ENCODE data around the gene HIVEP1.

HIVEP1 gene

DNA sequence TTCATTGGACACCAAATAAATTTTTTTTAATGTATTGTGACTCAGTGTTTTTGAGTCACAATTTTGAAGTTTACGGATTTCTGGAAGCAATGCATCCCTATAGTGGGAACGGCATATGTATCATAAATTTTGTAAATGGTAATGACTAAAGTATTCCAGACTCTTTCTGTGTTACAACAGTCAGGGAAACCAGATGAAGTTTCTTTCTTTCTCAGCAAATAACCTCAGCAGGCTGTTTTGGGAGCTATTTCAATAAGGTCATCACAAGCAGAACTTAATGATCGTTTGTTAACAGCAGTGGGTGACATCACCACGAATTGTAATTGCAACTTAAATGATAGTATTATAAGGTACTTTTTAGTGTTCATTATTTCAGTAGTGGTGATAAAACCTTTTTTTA, 52.0 kb downstream of the HIVEP1 start:
- FAIRE-seq: no peak
- TF ChIP-seq POLR2A (IDR thresholded peaks at IDR 0.05; ENCODE audit: low read depth, low read length): no peak
- no peak for DNase-seq (ENCODE audit: insufficient read length, low spot score)

DNA sequence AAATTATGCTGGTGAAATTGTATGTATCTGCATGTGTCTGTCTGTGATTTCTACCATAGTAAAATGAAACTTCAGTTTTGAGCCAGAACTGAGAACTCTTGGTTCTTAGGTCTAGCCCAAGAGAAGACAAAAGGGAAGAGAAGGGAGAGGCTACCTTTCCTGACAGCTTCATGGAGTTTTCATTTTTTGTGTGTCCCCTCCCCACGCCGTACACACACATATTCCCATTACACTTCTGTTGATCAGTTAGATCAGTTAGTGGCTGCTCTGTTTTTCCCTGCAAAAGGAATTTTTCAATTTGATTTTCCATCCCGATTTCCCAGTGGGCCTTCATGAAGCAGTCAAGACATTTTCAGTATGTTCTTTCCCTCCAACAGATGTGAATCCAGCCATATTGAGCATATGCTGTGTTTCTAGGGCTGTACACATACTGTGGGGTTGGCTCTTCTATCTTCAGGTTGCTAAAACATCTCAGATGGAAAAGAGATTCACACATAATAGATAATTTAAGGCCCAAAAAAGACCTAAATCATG, 52.5 kb downstream of the HIVEP1 start:
- DNase-seq (ENCODE audit: insufficient read length, low spot score) (no peak), FAIRE-seq (no peak)
- no peak for TF ChIP-seq POLR2A (IDR thresholded peaks at IDR 0.05; ENCODE audit: low read depth, low read length)

- FAIRE-seq: no peak
- TF ChIP-seq POLR2A (IDR thresholded peaks at IDR 0.05; ENCODE audit: low read depth, low read length): no peak
- no peak for DNase-seq (ENCODE audit: insufficient read length, low spot score)
Observed at GRCh38 chr6:12065321-12066140, 53.4 kb downstream of the HIVEP1 start.

- no peak for TF ChIP-seq POLR2A (IDR thresholded peaks at IDR 0.05; ENCODE audit: low read depth, low read length)
- DNase-seq (ENCODE audit: insufficient read length, low spot score) (no peak), FAIRE-seq (peak; percentile 48)
Observed at GRCh38 chr6:12066297-12066696, 54.2 kb downstream of the HIVEP1 start.

DNA sequence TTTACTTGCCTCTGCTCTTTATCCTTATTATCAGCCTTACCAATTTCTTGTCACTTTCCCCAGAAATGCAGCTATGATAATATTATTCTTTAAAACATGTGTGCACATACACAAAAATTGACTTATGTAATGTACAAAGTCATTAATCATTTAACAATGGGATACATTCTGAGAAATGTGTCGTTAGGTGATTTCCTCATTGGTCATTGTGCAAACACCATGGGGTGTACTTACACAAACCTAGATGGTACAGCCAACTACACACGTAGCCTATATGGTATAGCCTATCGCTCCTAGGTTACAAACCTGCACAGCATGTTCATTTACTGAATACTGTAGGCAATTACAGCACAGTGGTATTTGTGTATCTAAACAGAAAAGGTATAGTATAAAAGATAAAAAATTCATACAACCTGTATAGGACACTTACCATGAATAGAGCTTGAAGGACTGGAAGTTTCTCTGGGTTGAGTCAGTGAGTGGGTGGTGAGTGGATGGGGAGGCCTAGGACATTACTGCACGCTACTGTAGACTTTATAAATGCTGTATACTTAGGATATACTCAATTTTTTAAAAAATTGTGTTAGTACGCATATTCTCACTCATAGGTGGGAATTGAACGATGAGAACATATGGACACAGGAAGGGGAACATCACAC, 56.9 kb downstream of the HIVEP1 start:
- FAIRE-seq (no peak), DNase-seq (ENCODE audit: insufficient read length, low spot score) (no peak)
- no peak for TF ChIP-seq POLR2A (IDR thresholded peaks at IDR 0.05; ENCODE audit: low read depth, low read length)

DNA sequence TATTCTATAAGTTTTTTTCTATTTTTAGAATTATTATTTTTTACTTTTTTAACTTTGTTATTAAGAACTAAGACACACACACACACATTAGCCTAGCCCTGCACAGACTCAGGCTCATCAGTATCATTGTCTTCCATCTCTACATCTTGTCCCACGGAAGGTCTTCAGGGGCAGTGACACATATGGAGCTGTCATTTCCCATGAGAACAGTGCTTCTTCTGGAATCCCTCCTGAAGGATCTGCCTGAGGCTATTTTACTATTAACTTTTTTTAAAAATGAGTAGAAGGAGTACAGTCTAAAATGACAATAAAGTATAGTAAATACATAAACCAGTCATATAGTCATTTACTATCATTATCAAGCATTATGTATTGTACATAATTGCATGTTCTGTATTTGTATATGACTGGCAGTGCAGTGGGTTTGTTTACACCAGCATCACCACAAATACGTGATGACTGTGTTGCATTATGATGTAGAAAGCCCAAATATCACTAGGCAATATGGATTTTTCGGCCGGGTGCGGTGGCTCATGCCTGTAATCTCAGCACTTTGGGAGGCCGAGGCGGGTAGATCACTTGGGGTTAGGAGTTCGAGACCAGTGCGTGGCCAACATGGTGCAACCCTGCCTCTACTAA, 57.9 kb downstream of the HIVEP1 start:
- DNase-seq (ENCODE audit: insufficient read length, low spot score) (no peak), FAIRE-seq (no peak)
- no peak for TF ChIP-seq POLR2A (IDR thresholded peaks at IDR 0.05; ENCODE audit: low read depth, low read length)

GRCh38 chr6:12071064-12071615, 59.0 kb downstream of the HIVEP1 start:
- DNase-seq (ENCODE audit: insufficient read length, low spot score) (no peak), FAIRE-seq (peak; percentile 78)
- no peak for TF ChIP-seq POLR2A (IDR thresholded peaks at IDR 0.05; ENCODE audit: low read depth, low read length)

- FAIRE-seq: no peak
- no peak for TF ChIP-seq POLR2A (IDR thresholded peaks at IDR 0.05; ENCODE audit: low read depth, low read length)
- no peak for DNase-seq (ENCODE audit: insufficient read length, low spot score)
Observed at GRCh38 chr6:12075067-12075563, 63.0 kb downstream of the HIVEP1 start.

GRCh38 chr6:12077021-12077710, 65.1 kb downstream of the HIVEP1 start:
- FAIRE-seq (no peak), DNase-seq (ENCODE audit: insufficient read length, low spot score) (no peak)
- no peak for TF ChIP-seq POLR2A (IDR thresholded peaks at IDR 0.05; ENCODE audit: low read depth, low read length)

GRCh38 chr6:12078014-12078413, 65.9 kb downstream of the HIVEP1 start:
- no peak for TF ChIP-seq POLR2A (IDR thresholded peaks at IDR 0.05; ENCODE audit: low read depth, low read length)
- no peak for DNase-seq (ENCODE audit: insufficient read length, low spot score)
- no peak for FAIRE-seq

DNA sequence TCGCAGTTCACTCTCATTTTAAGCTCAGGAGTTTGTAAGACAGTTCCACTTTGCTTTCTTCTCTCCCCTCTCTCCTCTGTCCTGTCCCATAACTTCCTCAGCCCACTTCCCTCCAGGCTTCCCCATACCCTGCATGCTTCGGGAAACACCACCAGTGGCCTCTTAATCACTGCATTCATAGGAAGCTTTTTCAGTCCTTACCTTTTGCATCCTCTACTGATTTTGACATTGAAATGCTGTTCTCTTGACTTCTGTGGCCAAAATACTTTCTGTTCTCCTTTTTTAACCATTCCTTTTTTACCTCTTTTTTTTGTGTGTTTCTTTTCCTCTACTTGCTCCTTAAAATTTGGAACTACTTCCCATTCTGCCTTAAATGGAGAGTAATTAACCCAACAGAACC, 69.7 kb downstream of the HIVEP1 start:
- DNase-seq (ENCODE audit: insufficient read length, low spot score) (no peak), FAIRE-seq (no peak)
- no peak for TF ChIP-seq POLR2A (IDR thresholded peaks at IDR 0.05; ENCODE audit: low read depth, low read length)

GRCh38 chr6:12082368-12082767, 70.3 kb downstream of the HIVEP1 start:
- FAIRE-seq: no peak

DNA sequence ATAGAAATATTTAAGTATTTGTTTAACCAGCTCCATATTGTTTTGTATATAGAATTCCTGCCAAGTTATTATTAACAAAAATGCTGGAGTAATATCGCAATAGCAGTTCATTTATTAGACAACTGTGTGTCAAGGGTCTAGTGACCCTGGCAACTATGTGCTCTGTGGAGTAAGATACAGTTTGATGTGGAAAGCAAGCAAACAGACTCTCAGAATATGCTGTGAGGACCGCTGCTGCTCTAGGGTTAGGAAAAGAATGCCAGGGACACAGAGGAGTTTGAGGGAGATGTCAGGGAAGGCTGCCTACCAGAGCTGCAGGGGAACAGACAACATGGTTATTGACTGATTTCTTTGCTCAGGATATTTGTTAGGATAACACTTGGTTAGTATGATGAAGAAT, 71.2 kb downstream of the HIVEP1 start:
- FAIRE-seq: no peak

More at GRCh38 chr6:12082368-12082767, 70.3 kb downstream of the HIVEP1 start:
- TF ChIP-seq POLR2A (IDR thresholded peaks at IDR 0.05; ENCODE audit: low read depth, low read length): no peak
- no peak for DNase-seq (ENCODE audit: insufficient read length, low spot score)

More for the DNA sequence above, 71.2 kb downstream of the HIVEP1 start:
- no peak for DNase-seq (ENCODE audit: insufficient read length, low spot score)
- no peak for TF ChIP-seq POLR2A (IDR thresholded peaks at IDR 0.05; ENCODE audit: low read depth, low read length)
